Stimulated activated naive CD8-positive, alpha-beta T cell treated with anti-CD3 and anti-CD28 coated beads, Interleukin-15, Interleukin-2, amounts not matched to agents 100 ng/mL and 50 ng/mL, for 24 hours (primary cell): ENCODE measurements around the gene MED20.

Experiments used
- H3K27ac Mint-ChIP-seq: one replicate; pipeline ENCODE4 v1.8.0; 2021; ENCODE audit warnings: mild to moderate bottlenecking, mixed read lengths
- H3K27me3 Mint-ChIP-seq: one replicate; pipeline ENCODE4 v1.8.0; 2021; ENCODE audit warnings: mixed read lengths
- H3K36me3 Mint-ChIP-seq: one replicate; pipeline ENCODE4 v1.8.0; 2021; ENCODE audit warnings: low read depth, mixed read lengths
- H3K4me1 Mint-ChIP-seq: one replicate; pipeline ENCODE4 v1.8.0; 2021; ENCODE audit warnings: low read depth, mixed read lengths
- H3K4me3 Mint-ChIP-seq: one replicate; pipeline ENCODE4 v1.8.0; 2021; ENCODE audit warnings: mild to moderate bottlenecking, mixed read lengths
- H3K9me3 Mint-ChIP-seq: one replicate; pipeline ENCODE4 v1.8.0; 2021; ENCODE audit warnings: mixed read lengths

Gene MED20

DNA sequence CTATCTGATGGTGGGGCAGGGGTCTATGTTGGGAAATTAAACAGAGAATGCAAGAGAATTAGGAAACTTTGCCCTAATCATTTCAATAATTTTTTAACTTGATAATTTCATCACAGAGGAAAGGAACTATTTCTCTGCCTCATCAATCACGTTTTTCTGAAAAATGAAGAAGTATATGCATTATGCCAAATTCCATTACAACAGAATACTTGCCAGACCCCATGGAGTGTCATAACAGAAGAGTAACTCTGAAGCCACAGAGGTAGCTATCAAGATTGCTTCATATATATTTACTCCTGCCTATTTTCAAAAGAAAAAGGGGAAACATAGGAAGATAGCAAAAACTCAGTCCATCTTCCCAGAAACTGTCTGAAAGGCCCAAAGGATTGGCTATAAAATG is 20.1 kb downstream of the MED20 start:
- Mint-ChIP-seq H3K27ac (no peak overlapping the region), H3K4me1 (peaks cover 12% of the 10 kb centered on the region), H3K4me3 (no peak overlapping the region), H3K9me3 (no peaks in the 10 kb centered on the region), H3K36me3 (peaks cover 12% of the 10 kb centered on the region), H3K27me3 (no peaks in the 10 kb centered on the region)

- Mint-ChIP-seq H3K27ac (peak overlapping the region; percentile 95), H3K4me3 (no peak overlapping the region), H3K27me3 (no peaks in the 10 kb centered on the region)
These were observed 24.7 kb downstream of the MED20 start for GRCh38 chr6:41896281-41896680.

GRCh38 chr6:41895300-41896233 is 25.4 kb downstream of the MED20 start, which contains the start of gene USP49:
Gene USP49, minus strand, starts transcription at chr6:41895375. Its CDS starts 88,392 bp downstream, at chr6:41806983.
- Mint-ChIP-seq H3K4me3 (no peak within 1 kb of the TSS), H3K27me3 (no peaks in the 10 kb centered on the region), H3K4me1 (peaks cover 10% of the 10 kb centered on the region), H3K36me3 (no peaks in the 10 kb centered on the region), H3K9me3 (no peaks in the 10 kb centered on the region), H3K27ac (peak within 1 kb of the TSS; percentile 95)

More at GRCh38 chr6:41896281-41896680, 24.7 kb downstream of the MED20 start:
- H3K9me3 Mint-ChIP-seq: no peaks in the 10 kb centered on the region
- no peaks in the 10 kb centered on the region for H3K36me3 Mint-ChIP-seq
- H3K4me1 Mint-ChIP-seq: peaks cover 10% of the 10 kb centered on the region

DNA sequence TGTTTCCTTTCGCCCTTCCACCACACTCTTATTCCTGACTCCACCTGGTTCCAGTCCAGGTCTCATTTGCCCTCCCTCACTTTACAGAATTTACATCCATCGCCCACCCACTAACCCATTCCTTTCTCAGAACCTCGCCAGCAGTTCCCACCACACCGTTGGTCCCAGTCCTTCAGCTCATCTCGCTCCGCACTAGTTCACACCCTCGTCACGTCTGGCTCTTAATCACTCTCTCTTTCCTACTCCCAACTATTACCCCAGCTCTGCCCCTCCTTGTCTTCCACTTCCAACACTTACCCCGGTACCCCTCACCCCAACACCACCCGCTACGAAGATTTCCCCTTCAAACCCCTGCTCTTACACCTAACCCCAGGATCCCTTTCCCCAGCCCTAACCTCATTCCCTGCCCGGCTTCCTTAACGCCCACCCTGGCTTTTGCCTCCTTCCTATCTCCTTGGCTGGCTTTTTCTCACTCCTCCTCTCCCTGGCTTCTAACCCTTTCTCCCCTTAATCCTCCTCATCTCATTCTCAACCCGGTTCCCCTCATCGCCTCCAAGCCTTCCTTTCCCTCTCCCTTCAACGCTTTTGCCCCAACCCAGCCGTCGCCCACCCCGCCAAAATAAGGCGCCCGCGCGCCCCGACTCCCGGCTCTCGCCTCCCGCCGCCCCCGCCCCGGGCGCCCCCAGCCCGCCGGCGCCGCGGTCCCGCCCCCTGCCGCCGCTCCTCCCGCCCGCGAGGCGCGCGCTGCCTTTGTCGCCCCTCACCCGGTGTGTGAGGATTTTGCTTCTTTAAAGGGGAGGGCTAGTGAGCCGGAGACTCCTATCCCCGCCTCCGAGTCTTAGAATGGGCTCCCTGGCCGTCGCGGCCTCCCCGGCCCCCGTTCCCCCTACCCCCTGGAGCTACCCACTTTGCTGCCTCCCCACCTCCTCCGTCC is 26.3 kb downstream of the MED20 start:
- H3K27me3 Mint-ChIP-seq: no peaks in the 10 kb centered on the region
- H3K4me1 Mint-ChIP-seq: peaks cover 10% of the 10 kb centered on the region
- no peak overlapping the region for H3K27ac Mint-ChIP-seq
- H3K9me3 Mint-ChIP-seq: no peaks in the 10 kb centered on the region
- H3K36me3 Mint-ChIP-seq: no peaks in the 10 kb centered on the region
- H3K4me3 Mint-ChIP-seq: no peak overlapping the region

DNA sequence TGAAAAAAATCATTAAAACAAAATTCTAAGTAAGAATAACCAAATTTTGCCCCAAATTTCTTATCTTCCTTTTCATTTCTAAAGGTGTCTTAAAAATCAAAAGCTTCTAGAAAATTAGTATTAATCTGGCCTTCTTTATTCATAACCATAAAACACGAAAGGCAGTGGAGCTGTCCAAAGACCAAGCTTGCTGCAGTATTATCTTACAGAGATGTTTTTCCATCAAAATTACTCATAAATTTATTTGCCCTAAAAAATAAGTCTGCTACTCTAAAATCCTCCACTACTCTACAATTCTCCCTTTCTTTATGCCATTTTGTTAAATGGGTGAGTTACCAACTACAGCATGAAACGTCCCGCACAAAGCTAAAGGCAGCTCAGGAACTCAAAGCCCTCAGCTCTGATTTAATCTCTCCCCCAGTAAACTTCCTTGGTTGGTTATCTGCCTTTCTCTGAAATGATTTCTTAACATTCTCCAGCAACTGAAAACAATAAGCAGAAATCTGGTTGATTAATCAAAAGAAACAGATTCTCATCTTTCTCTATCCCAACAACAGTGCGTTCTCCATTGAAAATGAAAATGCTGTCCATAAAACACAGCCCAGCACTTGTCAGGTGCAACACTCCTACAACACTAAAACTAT is 27.9 kb downstream of the MED20 start:
- peaks cover 10% of the 10 kb centered on the region for H3K4me1 Mint-ChIP-seq
- no peak overlapping the region for H3K27ac Mint-ChIP-seq
- no peaks in the 10 kb centered on the region for H3K36me3 Mint-ChIP-seq
- H3K27me3 Mint-ChIP-seq: no peaks in the 10 kb centered on the region
- H3K9me3 Mint-ChIP-seq: no peaks in the 10 kb centered on the region
- H3K4me3 Mint-ChIP-seq: no peak overlapping the region

DNA sequence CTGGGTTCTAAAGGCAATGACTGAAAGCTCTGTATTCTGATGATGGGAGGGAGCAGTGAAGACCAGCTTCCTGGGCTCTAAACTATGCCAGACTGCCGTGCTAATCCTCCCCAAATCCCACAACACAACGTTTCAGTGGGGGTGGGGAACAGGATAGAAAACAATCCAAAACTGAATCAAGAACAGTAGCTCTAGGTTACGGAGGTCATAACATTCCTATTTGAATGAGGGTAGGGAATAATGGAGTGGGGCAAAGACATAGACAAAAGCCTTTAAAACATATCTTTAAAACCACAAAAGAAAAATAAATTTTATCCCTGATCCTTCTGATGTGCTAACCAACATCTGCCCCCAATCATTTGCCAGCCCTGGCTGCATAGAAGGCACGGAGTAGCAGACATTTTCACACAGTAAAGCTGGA is 33.6 kb downstream of the MED20 start:
- Mint-ChIP-seq H3K36me3 (no peaks in the 10 kb centered on the region), H3K4me3 (no peak overlapping the region), H3K9me3 (no peaks in the 10 kb centered on the region), H3K27ac (no peak overlapping the region), H3K4me1 (no peaks in the 10 kb centered on the region), H3K27me3 (no peaks in the 10 kb centered on the region)

GRCh38 chr6:41885930-41886329 is 35.0 kb downstream of the MED20 start:
- Mint-ChIP-seq H3K27ac (no peak overlapping the region), H3K9me3 (no peaks in the 10 kb centered on the region), H3K36me3 (no peaks in the 10 kb centered on the region), H3K4me1 (no peaks in the 10 kb centered on the region), H3K27me3 (no peaks in the 10 kb centered on the region), H3K4me3 (no peak overlapping the region)

- Mint-ChIP-seq H3K27ac (no peak overlapping the region), H3K36me3 (no peaks in the 10 kb centered on the region), H3K4me3 (no peak overlapping the region), H3K9me3 (no peaks in the 10 kb centered on the region), H3K4me1 (no peaks in the 10 kb centered on the region), H3K27me3 (no peaks in the 10 kb centered on the region)
These were observed 36.0 kb downstream of the MED20 start for GRCh38 chr6:41884957-41885356.

DNA sequence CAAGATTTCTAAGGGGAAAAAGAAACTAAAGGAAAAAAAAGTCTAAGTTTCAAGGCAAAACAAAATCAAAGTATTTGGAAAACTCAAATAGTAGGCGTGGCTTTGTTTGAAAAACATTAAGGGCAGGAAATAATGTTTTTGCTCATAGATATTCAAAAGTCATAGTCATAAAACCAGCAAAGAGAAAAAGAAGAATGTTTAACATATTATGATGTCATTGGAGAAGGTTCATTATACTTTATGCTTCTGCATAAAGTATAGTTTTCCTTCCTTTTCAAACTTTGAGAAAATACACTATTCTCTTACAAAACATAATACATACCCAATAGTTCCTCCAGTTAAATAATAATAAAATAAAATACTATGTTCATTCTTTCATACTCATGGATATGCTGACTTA is 39.4 kb downstream of the MED20 start:
- H3K36me3 Mint-ChIP-seq: no peaks in the 10 kb centered on the region

DNA sequence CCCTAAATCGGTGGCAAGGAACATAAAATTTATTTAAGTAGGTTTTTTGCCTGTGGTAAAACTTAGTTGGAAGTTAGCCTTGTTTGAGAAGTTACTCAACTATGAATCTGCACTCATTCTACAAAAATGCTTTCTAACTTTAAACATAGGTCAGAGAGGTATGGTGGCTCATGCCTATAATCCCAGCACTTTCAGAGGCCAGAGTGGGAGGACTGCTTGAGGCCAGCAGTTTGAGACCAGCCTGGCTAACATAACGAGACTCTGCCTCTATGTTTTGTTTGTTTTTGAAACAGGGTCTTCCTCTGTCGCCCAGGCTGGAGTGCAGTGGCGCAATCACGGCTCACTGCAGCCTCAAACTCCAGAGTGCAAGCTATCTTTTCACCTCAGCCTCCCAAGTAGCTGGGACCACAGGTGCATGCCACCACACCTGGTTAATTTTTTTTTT is 42.0 kb downstream of the MED20 start:
- no peak overlapping the region for H3K27ac Mint-ChIP-seq

More for the DNA sequence above, 39.4 kb downstream of the MED20 start:
- H3K27ac Mint-ChIP-seq: no peak overlapping the region
- no peak overlapping the region for H3K4me3 Mint-ChIP-seq
- H3K4me1 Mint-ChIP-seq: no peaks in the 10 kb centered on the region
- no peaks in the 10 kb centered on the region for H3K9me3 Mint-ChIP-seq
- H3K27me3 Mint-ChIP-seq: no peaks in the 10 kb centered on the region

GRCh38 chr6:41878246-41878645 is 42.7 kb downstream of the MED20 start:
- Mint-ChIP-seq H3K4me3 (no peak overlapping the region), H3K9me3 (no peaks in the 10 kb centered on the region), H3K27me3 (no peaks in the 10 kb centered on the region), H3K36me3 (no peaks in the 10 kb centered on the region), H3K27ac (no peak overlapping the region), H3K4me1 (no peaks in the 10 kb centered on the region)

More for the DNA sequence above, 42.0 kb downstream of the MED20 start:
- H3K9me3 Mint-ChIP-seq: no peaks in the 10 kb centered on the region
- H3K27me3 Mint-ChIP-seq: no peaks in the 10 kb centered on the region
- H3K4me3 Mint-ChIP-seq: no peak overlapping the region
- H3K4me1 Mint-ChIP-seq: no peaks in the 10 kb centered on the region
- no peaks in the 10 kb centered on the region for H3K36me3 Mint-ChIP-seq

GRCh38 chr6:41877051-41877680 is 43.8 kb downstream of the MED20 start:
- Mint-ChIP-seq H3K27ac (no peak overlapping the region), H3K4me1 (no peaks in the 10 kb centered on the region), H3K27me3 (no peaks in the 10 kb centered on the region), H3K36me3 (no peaks in the 10 kb centered on the region), H3K4me3 (no peak overlapping the region), H3K9me3 (no peaks in the 10 kb centered on the region)

GRCh38 chr6:41874741-41875140 is 46.2 kb downstream of the MED20 start:
- Mint-ChIP-seq H3K27me3 (no peaks in the 10 kb centered on the region), H3K27ac (no peak overlapping the region), H3K4me3 (no peak overlapping the region), H3K36me3 (no peaks in the 10 kb centered on the region), H3K4me1 (peaks cover 5% of the 10 kb centered on the region), H3K9me3 (no peaks in the 10 kb centered on the region)

DNA sequence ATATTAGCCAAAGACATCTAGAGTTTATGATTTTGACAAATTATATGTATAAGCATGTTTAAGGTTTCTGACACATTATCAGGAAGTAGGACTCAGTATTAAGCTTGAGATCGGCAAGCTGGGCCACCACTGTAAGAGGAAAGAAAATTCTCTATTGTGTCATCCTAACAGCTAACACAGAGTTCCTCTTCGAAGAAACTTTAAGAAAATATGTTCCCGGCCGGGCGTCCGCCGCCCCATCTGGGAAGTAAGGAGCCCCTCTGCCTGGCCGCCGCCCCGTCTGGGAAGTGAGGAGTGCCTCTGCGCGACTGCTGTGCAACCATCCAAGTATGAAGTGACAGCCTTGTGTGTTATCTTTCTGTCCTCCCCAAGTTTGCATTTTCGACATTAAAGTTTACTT is 48.8 kb downstream of the MED20 start:
- Mint-ChIP-seq H3K9me3 (no peaks in the 10 kb centered on the region), H3K27ac (no peak overlapping the region), H3K36me3 (no peaks in the 10 kb centered on the region), H3K4me1 (peaks cover 5% of the 10 kb centered on the region), H3K4me3 (no peak overlapping the region), H3K27me3 (no peaks in the 10 kb centered on the region)
